Measurements from ENCODE around the gene KTN1.

DNA sequence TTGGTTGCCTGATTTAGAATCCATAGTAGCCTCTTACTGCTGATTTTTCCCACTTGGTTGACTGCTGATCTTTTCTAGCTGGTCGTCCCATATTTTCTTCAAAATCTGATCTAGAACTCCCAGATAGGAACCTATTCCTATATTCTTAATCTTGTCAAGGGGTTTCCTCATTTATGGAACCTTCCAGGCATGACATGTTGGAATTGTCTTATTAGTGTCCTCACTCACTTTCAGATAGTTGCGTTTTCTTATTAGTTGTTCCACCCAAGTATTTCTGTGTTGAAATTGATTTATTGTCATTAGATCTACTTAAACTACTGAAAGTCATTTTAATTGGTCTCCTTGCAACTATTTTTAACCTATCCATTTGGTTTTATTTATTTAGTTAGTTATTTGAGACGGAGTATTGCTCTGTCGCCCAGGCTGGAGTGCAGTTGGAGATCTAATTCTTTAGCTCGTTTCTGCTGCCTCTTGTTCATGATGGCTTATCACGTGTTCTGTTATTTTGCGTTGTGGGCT lies 25.0 kb downstream of the KTN1 start:
- no peak for TF ChIP-seq POLR2A (IDR thresholded peaks at IDR 0.05)
- TF ChIP-seq, protein P1, sequence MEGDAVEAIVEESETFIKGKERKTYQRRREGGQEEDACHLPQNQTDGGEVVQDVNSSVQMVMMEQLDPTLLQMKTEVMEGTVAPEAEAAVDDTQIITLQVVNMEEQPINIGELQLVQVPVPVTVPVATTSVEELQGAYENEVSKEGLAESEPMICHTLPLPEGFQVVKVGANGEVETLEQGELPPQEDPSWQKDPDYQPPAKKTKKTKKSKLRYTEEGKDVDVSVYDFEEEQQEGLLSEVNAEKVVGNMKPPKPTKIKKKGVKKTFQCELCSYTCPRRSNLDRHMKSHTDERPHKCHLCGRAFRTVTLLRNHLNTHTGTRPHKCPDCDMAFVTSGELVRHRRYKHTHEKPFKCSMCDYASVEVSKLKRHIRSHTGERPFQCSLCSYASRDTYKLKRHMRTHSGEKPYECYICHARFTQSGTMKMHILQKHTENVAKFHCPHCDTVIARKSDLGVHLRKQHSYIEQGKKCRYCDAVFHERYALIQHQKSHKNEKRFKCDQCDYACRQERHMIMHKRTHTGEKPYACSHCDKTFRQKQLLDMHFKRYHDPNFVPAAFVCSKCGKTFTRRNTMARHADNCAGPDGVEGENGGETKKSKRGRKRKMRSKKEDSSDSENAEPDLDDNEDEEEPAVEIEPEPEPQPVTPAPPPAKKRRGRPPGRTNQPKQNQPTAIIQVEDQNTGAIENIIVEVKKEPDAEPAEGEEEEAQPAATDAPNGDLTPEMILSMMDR (IDR thresholded peaks at IDR 0.05): no peak
